Vagina (tissue), 2 donors: ENCODE measurements around the gene UCK1. TPM values are rescaled to one million over a fixed set of nuclear protein-coding genes. Genes with fewer than 3 reads are reported as not detected.
A peak's percentile ranks its signal among the peaks of the same experiment; 100 is the strongest.

Experiments
- DNase-seq, 2 donors: peaks; one replicate each; pipeline ENCODE4 v3.0.0-alpha.2; 2017; ENCODE audit errors: extremely low spot score in 2 of 2
- H3K27ac ChIP-seq: fragments of 200-600 bp; sonication (generic); one replicate; pipeline ENCODE4 v1.5.1; 2019
- H3K27me3 ChIP-seq: fragments of 200-600 bp; sonication (generic); one replicate; pipeline ENCODE4 v1.5.1; 2019
- H3K36me3 ChIP-seq, 2 donors: fragments of 200-600 bp; sonication (generic); one replicate each; pipeline ENCODE4 v1.5.1; 2017 to 2019
- H3K4me1 ChIP-seq: fragments of 200-600 bp; sonication (generic); one replicate; pipeline ENCODE4 v1.5.1; 2019
- H3K4me3 ChIP-seq, 2 donors: fragments of 200-600 bp; sonication (generic); 1 replicate in 1 of 2; 2 replicates in 1 of 2; pipeline ENCODE4 v1.5.1; 2016 to 2019
- H3K9me3 ChIP-seq: fragments of 200-600 bp; sonication (generic); one replicate; pipeline ENCODE4 v1.5.1; 2019
- POLR2A ChIP-seq, 2 donors: fragments of 450-650 bp; IDR thresholded peaks; one replicate each; pipeline ENCODE4 v1.6.1; 2017; ENCODE audit warnings: antibody characterized with exemption in 2 of 2, mild to moderate bottlenecking in 2 of 2, moderate library complexity in 2 of 2
- POLR2AphosphoS5 ChIP-seq, 2 donors: sonication (generic); formaldehyde crosslinking; IDR thresholded peaks; one replicate each; pipeline ENCODE4 v1.9.0; 2017; ENCODE audit warnings: antibody characterized with exemption in 2 of 2, mild to moderate bottlenecking in 2 of 2, low read depth in 1 of 2; ENCODE audit not compliant: insufficient read depth in 1 of 2
- intact Hi-C: fragments of 100-400 bp; cut with DNase I; formaldehyde crosslinking; loops from one replicate; pipeline ENCODE4 v1.15.1; 2023
- total RNA-seq: library from RNA; depleted of rRNA; stranded (reverse); fragments of >200 nt; gene quantifications from one replicate; pipeline ENCODE4 v1.2.3, GENCODE V29; 2016
- TF ChIP-seq, protein P1 (sequence below), 3 experiments: fragments of 450-650 bp in 2 of 3; fragments of 200-600 bp in 1 of 3; sonication (generic) in 1 of 3; IDR thresholded peaks; one replicate each; pipeline ENCODE4 v1.5.1; 2017 to 2019; ENCODE audit warnings: antibody characterized with exemption in 3 of 3, mild to moderate bottlenecking in 2 of 3, moderate library complexity in 2 of 3

Gene UCK1
- total RNA-seq, 1 donor from 2014 or later = 37.3 TPM

DNA sequence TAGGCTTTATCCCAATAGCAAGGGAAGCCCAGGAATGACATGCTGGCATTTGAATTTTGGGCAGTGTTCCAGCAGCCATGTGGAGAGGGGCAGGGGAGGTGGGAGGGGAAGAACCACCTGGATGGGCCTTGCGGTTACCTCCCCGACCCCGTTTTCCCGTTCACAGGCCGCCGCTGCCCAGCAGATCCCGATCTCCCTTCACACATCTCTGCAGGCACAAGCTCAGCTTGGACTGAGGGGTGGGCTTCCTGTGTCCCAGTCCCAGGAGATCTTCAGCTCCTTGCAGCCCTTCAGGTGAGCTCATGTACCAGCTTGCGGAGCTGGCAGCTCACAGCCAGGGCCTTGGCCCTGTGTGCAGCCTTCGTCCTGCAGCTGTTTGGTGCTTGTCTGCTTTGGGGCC, 44.1 kb downstream of the UCK1 start:
- no peak for TF ChIP-seq POLR2A (IDR thresholded peaks at IDR 0.05)
- Histone ChIP-seq H3K4me3 (no peak overlapping the region), H3K36me3 (peaks cover 7 to 100% of the 10 kb centered on the region in 2 donors), H3K27me3 (no peaks in the 10 kb centered on the region), H3K4me1 (peaks cover 14% of the 10 kb centered on the region), H3K27ac (no peak overlapping the region), H3K9me3 (no peaks in the 10 kb centered on the region)
- intact Hi-C loops = no loop called here
- no peak for DNase-seq

DNA sequence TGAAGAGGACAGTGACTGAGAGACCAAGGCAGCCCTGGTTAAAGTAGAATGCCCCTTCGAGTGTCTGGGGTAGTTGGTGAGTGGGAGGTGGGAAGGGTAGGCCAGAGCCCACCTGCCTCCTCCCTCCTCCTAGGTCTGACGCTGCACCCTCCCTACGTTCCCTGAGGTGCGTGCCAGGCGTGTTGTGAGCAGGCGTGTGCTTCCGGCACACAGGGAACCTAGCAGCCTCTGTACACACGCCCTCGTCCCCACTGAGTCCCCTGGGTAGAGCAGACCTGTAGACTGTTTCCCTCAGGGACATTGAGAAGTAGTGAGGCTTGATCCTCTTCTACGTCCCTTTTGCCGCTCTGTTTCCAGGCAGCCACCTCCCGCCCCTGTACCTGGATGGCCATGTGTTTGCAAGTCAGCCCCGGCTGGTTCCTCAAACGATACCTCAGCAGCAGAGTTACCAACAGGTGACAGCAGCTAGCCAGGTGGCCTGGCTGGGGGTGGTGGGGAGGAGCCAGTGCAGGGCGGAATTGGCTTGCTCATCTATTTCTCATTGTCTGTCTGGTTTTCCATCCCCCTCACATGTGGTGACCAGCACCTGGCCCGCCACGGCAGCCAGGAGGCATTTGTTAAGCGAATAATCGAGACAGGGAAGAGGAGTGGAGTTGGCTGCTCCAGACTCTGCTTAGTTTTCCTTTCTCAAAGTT, 45.2 kb downstream of the UCK1 start:
- H3K4me3 ChIP-seq = no peak overlapping the region
- DNase-seq = no peak
- TF ChIP-seq POLR2A (IDR thresholded peaks at IDR 0.05) (no peak), POLR2AphosphoS5 (IDR thresholded peaks at IDR 0.05; ENCODE audit: insufficient read depth in 1 of 2, low read depth in 1 of 2) (no peak)
- TF ChIP-seq, protein P1, sequence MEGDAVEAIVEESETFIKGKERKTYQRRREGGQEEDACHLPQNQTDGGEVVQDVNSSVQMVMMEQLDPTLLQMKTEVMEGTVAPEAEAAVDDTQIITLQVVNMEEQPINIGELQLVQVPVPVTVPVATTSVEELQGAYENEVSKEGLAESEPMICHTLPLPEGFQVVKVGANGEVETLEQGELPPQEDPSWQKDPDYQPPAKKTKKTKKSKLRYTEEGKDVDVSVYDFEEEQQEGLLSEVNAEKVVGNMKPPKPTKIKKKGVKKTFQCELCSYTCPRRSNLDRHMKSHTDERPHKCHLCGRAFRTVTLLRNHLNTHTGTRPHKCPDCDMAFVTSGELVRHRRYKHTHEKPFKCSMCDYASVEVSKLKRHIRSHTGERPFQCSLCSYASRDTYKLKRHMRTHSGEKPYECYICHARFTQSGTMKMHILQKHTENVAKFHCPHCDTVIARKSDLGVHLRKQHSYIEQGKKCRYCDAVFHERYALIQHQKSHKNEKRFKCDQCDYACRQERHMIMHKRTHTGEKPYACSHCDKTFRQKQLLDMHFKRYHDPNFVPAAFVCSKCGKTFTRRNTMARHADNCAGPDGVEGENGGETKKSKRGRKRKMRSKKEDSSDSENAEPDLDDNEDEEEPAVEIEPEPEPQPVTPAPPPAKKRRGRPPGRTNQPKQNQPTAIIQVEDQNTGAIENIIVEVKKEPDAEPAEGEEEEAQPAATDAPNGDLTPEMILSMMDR (IDR thresholded peaks at IDR 0.05) = no peak
- H3K27me3 ChIP-seq = no peaks in the 10 kb centered on the region
- H3K36me3 ChIP-seq = peaks cover 7 to 95% of the 10 kb centered on the region in 2 donors
- H3K9me3 ChIP-seq = no peaks in the 10 kb centered on the region
- intact Hi-C loops = no loop called here
- peaks cover 20% of the 10 kb centered on the region for H3K4me1 ChIP-seq
- H3K27ac ChIP-seq = no peak overlapping the region

DNA sequence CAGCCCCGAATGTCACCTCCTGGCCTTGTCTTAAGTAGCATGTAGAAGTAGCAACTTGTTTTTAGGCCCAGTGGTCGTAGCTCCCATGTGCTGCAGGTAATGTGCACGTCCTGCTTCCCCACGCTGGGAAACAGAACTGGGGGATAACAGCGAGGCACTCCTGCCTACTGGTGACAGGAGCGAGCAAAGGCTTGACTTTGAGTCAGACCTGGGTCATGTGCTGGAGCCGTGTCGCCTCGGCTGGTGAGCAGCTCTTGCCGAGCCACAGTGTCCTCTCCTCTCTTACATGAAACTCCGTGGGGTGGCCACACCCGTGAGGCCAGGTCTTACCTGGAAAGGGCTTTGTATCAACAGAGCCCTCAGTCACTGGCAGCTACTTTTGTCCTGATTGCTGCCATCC, 45.9 kb downstream of the UCK1 start:
- Histone ChIP-seq H3K27me3 (no peaks in the 10 kb centered on the region), H3K27ac (no peak overlapping the region), H3K4me1 (peaks cover 20% of the 10 kb centered on the region), H3K4me3 (no peak overlapping the region), H3K9me3 (no peaks in the 10 kb centered on the region), H3K36me3 (peaks cover 7 to 93% of the 10 kb centered on the region in 2 donors)
- TF ChIP-seq POLR2AphosphoS5 (IDR thresholded peaks at IDR 0.05; ENCODE audit: insufficient read depth in 1 of 2, low read depth in 1 of 2) (no peak), POLR2A (IDR thresholded peaks at IDR 0.05) (no peak)
- TF ChIP-seq, protein P1 (IDR thresholded peaks at IDR 0.05) = no peak
- intact Hi-C loops = no loop called here
- DNase-seq = no peak

DNA sequence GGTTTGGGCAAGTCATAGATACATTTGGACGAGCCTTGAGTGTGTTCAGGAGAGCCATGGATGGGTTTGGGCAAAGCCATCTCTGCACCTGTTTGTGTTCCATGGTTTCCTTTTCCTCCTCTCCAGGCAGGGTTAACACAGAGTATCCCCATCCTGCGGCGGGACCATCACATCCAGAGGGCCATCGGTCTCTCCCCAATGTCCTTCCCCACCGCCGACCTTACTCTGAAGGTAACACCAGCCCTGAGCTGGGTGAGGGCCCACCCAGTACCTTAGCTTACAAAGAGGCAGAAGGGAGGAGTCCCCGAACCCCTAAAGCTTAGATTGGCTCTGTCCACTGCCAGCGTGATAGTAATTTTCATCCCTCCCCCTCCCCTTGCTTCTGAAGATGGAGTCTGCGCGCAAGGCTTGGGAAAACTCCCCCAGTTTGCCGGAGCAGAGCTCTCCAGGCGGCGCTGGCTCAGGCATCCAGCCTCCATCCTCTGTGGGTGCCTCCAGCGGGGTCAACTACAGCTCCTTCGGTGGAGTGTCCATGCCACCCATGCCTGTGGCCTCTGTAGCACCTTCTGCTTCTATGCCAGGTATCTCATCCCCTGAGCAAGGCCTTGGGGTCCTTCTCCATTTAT, 46.4 kb downstream of the UCK1 start:
- no peak overlapping the region for H3K27ac ChIP-seq
- H3K4me3 ChIP-seq = no peak overlapping the region
- peaks cover 7 to 93% of the 10 kb centered on the region in 2 donors for H3K36me3 ChIP-seq
- no peaks in the 10 kb centered on the region for H3K9me3 ChIP-seq
- TF ChIP-seq POLR2AphosphoS5 (IDR thresholded peaks at IDR 0.05; ENCODE audit: insufficient read depth in 1 of 2, low read depth in 1 of 2) (no peak), POLR2A (IDR thresholded peaks at IDR 0.05) (no peak)
- TF ChIP-seq, protein P1 (IDR thresholded peaks at IDR 0.05) = no peak
- intact Hi-C loops = no loop called here
- no peaks in the 10 kb centered on the region for H3K27me3 ChIP-seq
- DNase-seq = no peak
- peaks cover 20% of the 10 kb centered on the region for H3K4me1 ChIP-seq

DNA sequence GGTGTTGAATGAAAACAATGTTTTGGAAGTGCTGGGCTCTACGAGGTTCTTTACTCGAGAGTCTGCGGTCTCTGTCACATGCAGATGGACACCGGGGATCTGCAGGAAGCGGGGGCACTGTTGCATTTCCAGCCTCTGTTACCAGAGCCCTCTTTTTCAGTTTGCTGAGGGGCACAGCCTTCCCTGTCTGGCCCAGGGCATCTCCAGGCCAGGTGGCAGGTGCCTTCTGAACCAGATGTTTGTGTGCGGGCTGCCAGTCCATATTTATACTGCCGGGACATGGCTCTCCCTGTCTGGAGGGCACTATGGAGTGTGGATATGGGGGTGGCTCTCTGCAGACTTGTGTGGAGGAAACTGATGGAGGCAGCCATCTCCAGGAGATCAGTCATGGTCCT, 47.0 kb downstream of the UCK1 start:
- TF ChIP-seq POLR2AphosphoS5 (IDR thresholded peaks at IDR 0.05; ENCODE audit: insufficient read depth in 1 of 2, low read depth in 1 of 2) (peak in 1 of 2 donors; percentile 12), POLR2A (IDR thresholded peaks at IDR 0.05) (no peak)
- TF ChIP-seq, protein P1 (IDR thresholded peaks at IDR 0.05) = no peak
- Histone ChIP-seq H3K9me3 (no peaks in the 10 kb centered on the region), H3K4me3 (no peak overlapping the region), H3K4me1 (peaks cover 20% of the 10 kb centered on the region), H3K27me3 (no peaks in the 10 kb centered on the region), H3K27ac (no peak overlapping the region), H3K36me3 (peaks cover 7 to 93% of the 10 kb centered on the region in 2 donors)
- no peak for DNase-seq
- intact Hi-C loops = no loop called here
